Stimulated activated naive B cell treated with anti-CD40 and anti-IgM and Interleukin-4, amounts not matched to agents 10 μg/mL and 1 μg/mL and 100 μg/mL, for 72 hours (primary cell): ENCODE data around the gene EFCAB11.

Experiments
- ATAC-seq, 2 donors: fragments of 150-1000 bp; cut with Tn5 transposase; replicated peaks; 2 replicates each; pipeline ENCODE4 v1.10.0; 2021; ENCODE audit warnings: moderate library complexity in 1 of 2
- DNase-seq: peaks from one replicate; pipeline ENCODE4 v3.0.0; 2021
- H3K27ac Mint-ChIP-seq: one replicate; pipeline ENCODE4 v1.8.0; 2022; ENCODE audit warnings: mild to moderate bottlenecking, mixed read lengths
- H3K27me3 Mint-ChIP-seq, 2 donors: one replicate each; pipeline ENCODE4 v1.8.0; 2022; ENCODE audit warnings: mixed read lengths in 2 of 2
- H3K36me3 Mint-ChIP-seq, 2 donors: one replicate each; pipeline ENCODE4 v1.8.0; 2022; ENCODE audit warnings: mixed read lengths in 2 of 2, mild to moderate bottlenecking in 1 of 2
- H3K4me1 Mint-ChIP-seq, 2 donors: one replicate each; pipeline ENCODE4 v1.8.0; 2022; ENCODE audit warnings: mixed read lengths in 2 of 2, mild to moderate bottlenecking in 1 of 2
- H3K4me3 Mint-ChIP-seq, 2 donors: one replicate each; pipeline ENCODE4 v1.8.0; 2022; ENCODE audit warnings: mild to moderate bottlenecking in 2 of 2, mixed read lengths in 2 of 2, moderate library complexity in 1 of 2
- H3K9me3 Mint-ChIP-seq, 2 donors: one replicate each; pipeline ENCODE4 v1.8.0; 2022; ENCODE audit warnings: mixed read lengths in 2 of 2, mild to moderate bottlenecking in 1 of 2

The EFCAB11 gene

GRCh38 chr14:89947344-89947743, 7.2 kb downstream of the EFCAB11 start:
- H3K27ac Mint-ChIP-seq = no peak overlapping the region
- H3K4me1 Mint-ChIP-seq = no peaks in the 10 kb centered on the region
- H3K9me3 Mint-ChIP-seq = peaks cover 0 to 2% of the 10 kb centered on the region in 2 donors
- DNase-seq (no peak), ATAC-seq (no peak)
- no peak overlapping the region for H3K4me3 Mint-ChIP-seq
- peaks cover 20 to 34% of the 10 kb centered on the region in 2 donors for H3K36me3 Mint-ChIP-seq
- H3K27me3 Mint-ChIP-seq = no peaks in the 10 kb centered on the region

DNA sequence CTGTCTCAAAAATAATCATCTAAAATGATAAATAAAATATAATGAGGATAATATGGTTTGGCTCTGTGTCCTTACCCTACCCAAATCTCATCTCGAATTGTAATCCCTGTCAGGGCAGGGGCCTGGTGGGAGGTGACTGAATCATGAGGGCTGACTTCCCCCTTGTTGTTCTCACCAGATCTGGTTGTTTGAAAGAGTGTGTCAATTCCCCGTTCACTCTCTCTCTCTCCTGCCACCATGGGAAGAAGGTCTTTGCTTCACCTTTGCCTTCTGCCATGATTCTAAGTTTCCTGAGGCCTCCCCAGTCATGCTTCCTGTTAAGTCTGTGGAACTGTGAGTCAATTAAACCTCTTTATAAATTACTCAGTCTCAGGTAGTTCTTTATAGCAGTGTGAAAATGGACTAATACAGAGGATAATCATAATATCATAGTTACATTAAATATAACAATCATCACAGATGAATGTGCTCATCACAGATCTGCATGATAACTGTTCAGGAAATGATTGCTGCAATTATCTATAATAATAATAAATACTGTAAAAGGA, 12.6 kb downstream of the EFCAB11 start:
- Mint-ChIP-seq H3K4me1 (no peaks in the 10 kb centered on the region), H3K27me3 (no peaks in the 10 kb centered on the region), H3K4me3 (no peak overlapping the region), H3K9me3 (no peaks in the 10 kb centered on the region), H3K27ac (no peak overlapping the region), H3K36me3 (peaks cover 3 to 14% of the 10 kb centered on the region in 2 donors)
- no peak for ATAC-seq
- DNase-seq = no peak

DNA sequence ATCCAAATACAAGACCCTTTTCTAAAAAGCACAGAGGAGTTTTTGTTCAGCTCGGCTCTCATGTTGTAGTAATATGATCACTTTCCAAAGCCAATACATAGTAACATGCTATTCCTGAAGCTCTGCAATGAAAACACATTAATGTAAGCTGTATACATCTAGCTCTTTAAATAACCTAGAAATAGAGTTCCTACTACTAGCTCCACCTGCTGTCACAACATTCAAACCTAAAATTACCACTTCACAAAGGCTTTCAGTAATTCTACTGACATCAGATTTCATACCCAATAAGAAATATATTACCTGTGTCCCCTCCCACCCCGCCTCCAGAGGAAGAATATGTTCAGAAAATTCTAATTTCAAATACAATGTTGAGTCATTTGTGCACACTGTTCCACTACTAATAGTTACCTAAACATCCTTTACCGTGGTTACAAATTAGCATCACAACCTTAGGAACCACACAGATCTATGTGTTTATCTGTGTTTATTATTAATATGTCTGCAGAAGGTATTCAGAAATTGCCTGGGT, 17.8 kb downstream of the EFCAB11 start:
- DNase-seq (no peak), ATAC-seq (no peak)
- no peak overlapping the region for H3K27ac Mint-ChIP-seq
- H3K9me3 Mint-ChIP-seq = no peaks in the 10 kb centered on the region
- H3K4me3 Mint-ChIP-seq = no peak overlapping the region
- H3K27me3 Mint-ChIP-seq = no peaks in the 10 kb centered on the region
- no peaks in the 10 kb centered on the region for H3K4me1 Mint-ChIP-seq
- peaks cover 6 to 7% of the 10 kb centered on the region in 2 donors for H3K36me3 Mint-ChIP-seq

DNA sequence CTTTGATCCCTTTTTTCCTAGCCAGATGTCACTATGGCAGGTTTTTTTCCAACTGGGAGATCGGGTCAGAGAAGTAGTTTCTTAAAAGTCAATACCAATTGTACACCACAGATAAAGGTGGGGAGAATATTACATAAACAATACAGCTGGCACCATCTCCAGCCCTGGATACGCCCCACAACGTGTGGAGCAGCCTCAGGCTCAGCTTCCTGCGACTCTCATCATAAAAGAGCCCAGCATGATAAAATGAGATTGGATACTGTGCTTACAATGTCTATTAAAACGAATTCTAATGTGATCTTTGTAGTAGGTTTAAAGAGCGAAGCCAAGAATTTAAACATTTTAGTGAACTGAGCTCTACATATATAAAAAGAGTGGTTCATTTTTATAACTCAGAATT, 21.5 kb downstream of the EFCAB11 start:
- Mint-ChIP-seq H3K36me3 (peaks cover 15 to 19% of the 10 kb centered on the region in 2 donors), H3K27ac (no peak overlapping the region), H3K4me1 (no peaks in the 10 kb centered on the region), H3K9me3 (no peaks in the 10 kb centered on the region), H3K4me3 (no peak overlapping the region), H3K27me3 (no peaks in the 10 kb centered on the region)
- ATAC-seq = no peak
- DNase-seq = no peak

DNA sequence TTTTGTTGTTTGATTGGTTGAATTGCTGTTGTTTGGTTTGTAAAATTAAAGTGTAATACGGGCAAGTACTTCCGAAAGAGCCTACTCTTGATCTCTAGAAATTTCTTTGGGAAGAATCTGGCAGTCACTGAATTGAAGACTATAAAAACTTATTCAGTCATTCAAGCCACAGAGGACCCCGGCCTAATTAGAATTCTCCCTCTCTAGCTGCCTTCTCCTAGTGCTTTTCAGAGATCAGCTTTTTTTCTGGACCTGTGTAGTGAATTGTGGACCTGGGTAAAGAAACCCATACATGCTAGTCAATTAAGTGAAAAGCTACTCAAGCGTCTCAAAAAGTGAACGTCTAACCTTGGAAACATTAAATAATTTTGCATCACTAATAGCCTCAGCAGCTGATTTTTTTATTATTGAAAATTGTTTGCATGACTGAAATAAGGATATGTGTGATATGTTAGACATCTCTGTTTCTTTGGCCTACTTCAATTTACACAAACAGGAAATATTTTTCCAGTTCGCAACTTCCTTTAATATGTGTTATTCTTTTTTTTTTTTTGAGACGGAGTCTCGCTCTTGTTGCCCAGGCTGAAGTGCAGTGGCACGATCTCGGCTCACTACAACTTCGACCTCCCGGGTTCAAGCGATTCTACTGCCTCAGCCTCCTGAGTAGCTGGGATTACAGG, 27.2 kb downstream of the EFCAB11 start:
- no peaks in the 10 kb centered on the region for H3K9me3 Mint-ChIP-seq
- no peaks in the 10 kb centered on the region for H3K4me1 Mint-ChIP-seq
- DNase-seq = no peak
- ATAC-seq = no peak
- H3K27ac Mint-ChIP-seq = no peak overlapping the region
- H3K36me3 Mint-ChIP-seq = peaks cover 9 to 23% of the 10 kb centered on the region in 2 donors
- no peak overlapping the region for H3K4me3 Mint-ChIP-seq
- no peaks in the 10 kb centered on the region for H3K27me3 Mint-ChIP-seq

- Mint-ChIP-seq H3K9me3 (no peaks in the 10 kb centered on the region), H3K4me1 (no peaks in the 10 kb centered on the region), H3K36me3 (peaks cover 9 to 23% of the 10 kb centered on the region in 2 donors), H3K27ac (no peak overlapping the region), H3K27me3 (no peaks in the 10 kb centered on the region), H3K4me3 (no peak overlapping the region)
- no peak for ATAC-seq
- no peak for DNase-seq
Observed at GRCh38 chr14:89926694-89927093, 27.8 kb downstream of the EFCAB11 start.

GRCh38 chr14:89924268-89924667, 30.3 kb downstream of the EFCAB11 start:
- ATAC-seq (no peak), DNase-seq (no peak)
- Mint-ChIP-seq H3K27me3 (no peaks in the 10 kb centered on the region), H3K4me3 (no peak overlapping the region), H3K36me3 (peaks cover 0 to 11% of the 10 kb centered on the region in 2 donors), H3K4me1 (no peaks in the 10 kb centered on the region), H3K27ac (no peak overlapping the region), H3K9me3 (no peaks in the 10 kb centered on the region)

GRCh38 chr14:89922031-89922907, 32.3 kb downstream of the EFCAB11 start:
- peaks cover 0 to 11% of the 10 kb centered on the region in 2 donors for H3K36me3 Mint-ChIP-seq
- H3K27me3 Mint-ChIP-seq = no peaks in the 10 kb centered on the region
- no peak overlapping the region for H3K4me3 Mint-ChIP-seq
- no peak overlapping the region for H3K27ac Mint-ChIP-seq
- H3K4me1 Mint-ChIP-seq = no peaks in the 10 kb centered on the region
- ATAC-seq = peak in 1 of 2 donors; percentile 16
- H3K9me3 Mint-ChIP-seq = no peaks in the 10 kb centered on the region
- no peak for DNase-seq

DNA sequence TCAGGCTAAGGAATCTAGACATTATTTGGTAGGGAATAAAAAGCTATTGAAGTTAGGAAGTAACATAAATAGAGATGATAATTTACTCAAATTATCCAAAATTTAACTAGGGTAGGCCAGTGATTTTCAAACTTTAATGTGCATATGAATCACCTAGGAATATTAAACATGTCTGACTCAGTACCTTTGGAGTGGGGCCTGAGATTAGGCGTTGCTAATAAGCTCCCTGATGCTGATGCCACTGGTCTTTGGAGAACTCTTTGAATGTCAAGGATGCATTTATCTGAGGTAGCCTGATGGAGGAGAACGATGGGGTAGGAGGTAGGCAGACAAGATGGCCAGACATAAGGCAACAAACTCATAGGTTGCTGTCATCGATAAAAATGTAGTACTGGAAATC, 33.2 kb downstream of the EFCAB11 start:
- Mint-ChIP-seq H3K36me3 (peaks cover 0 to 8% of the 10 kb centered on the region in 2 donors), H3K9me3 (no peaks in the 10 kb centered on the region), H3K4me3 (no peak overlapping the region), H3K4me1 (no peaks in the 10 kb centered on the region), H3K27ac (no peak overlapping the region), H3K27me3 (no peaks in the 10 kb centered on the region)
- ATAC-seq (no peak), DNase-seq (no peak)

DNA sequence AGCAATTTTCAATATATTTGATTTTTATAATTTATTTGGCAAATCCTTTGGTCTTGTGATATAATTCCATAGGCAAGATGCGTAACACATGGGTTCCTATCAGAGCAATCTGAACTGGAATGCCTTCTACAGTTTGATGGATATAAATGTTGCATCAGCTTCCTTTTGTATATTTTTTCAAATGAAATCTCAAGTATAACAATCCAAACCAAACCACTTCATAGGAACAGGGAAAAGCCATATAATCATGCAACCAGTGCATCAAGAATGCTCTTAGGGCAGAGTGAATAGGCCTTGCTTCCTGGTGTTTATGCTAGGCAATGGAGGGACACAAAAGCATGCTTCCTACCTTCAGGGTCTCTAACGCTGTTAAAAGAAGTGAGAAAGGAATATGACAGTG, 34.5 kb downstream of the EFCAB11 start:
- DNase-seq (no peak), ATAC-seq (no peak)
- H3K27ac Mint-ChIP-seq = no peak overlapping the region
- H3K4me1 Mint-ChIP-seq = no peaks in the 10 kb centered on the region
- no peak overlapping the region for H3K4me3 Mint-ChIP-seq
- H3K27me3 Mint-ChIP-seq = no peaks in the 10 kb centered on the region
- peaks cover 0 to 7% of the 10 kb centered on the region in 2 donors for H3K36me3 Mint-ChIP-seq
- H3K9me3 Mint-ChIP-seq = no peaks in the 10 kb centered on the region

DNA sequence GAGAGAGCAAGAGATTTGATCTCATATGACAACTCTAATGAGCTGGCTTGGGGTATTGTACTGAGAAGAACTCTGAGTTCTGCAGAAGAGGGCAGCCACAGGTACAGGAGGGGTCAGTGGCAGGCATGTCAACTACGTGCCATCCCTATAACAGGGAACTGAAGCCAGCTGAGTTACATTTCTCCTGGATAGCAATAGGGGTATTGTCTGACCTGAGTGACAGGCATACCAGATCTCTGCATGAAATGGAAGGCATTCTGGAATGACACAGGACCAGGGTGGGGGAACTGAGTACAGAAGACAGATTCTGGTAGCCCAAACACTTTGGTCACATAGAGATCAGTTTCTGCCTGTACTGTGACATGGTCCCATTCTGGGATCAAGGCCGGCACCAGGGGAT, 35.8 kb downstream of the EFCAB11 start:
- ATAC-seq = no peak
- H3K4me1 Mint-ChIP-seq = no peaks in the 10 kb centered on the region
- H3K4me3 Mint-ChIP-seq = no peak overlapping the region
- no peaks in the 10 kb centered on the region for H3K27me3 Mint-ChIP-seq
- H3K9me3 Mint-ChIP-seq = no peaks in the 10 kb centered on the region
- no peak for DNase-seq
- no peak overlapping the region for H3K27ac Mint-ChIP-seq
- H3K36me3 Mint-ChIP-seq = no peaks in the 10 kb centered on the region

DNA sequence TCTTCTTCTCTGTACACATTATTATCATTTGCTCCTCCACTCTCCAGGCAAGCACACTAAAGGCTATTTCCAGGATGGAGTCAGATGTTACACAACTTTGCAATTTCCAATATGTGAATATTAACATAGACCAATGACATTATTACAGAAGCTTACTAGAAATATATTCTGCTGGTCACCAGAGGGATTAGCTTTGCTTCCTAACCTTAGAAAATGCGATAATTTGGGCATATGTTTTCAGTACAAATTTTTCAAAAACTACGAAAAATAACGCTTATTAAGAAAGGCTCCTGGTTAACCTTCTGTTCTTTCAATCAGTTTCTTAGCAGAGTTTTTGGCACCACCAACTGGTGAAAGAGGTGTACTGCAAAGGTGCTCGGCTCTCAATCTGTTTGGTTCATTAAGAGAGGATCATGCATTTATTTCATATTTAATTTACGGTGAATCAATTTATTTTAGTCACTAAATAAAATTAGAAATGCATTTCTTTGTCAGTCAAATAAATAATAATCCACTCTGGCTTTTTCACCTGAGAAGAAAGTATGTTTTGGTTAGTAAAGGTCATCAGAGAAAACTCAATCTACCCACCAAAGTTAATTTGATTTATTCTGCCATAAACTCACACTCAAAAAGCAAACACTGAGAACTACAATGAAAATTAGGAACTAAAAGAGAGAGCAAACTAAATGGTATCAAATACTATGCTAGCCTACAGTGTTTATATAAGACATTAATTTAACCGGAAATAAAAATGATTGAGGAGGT, 39.2 kb downstream of the EFCAB11 start:
- no peak overlapping the region for H3K4me3 Mint-ChIP-seq

GRCh38 chr14:89912667-89913211, 41.8 kb downstream of the EFCAB11 start:
- Mint-ChIP-seq H3K27me3 (no peaks in the 10 kb centered on the region), H3K4me1 (no peaks in the 10 kb centered on the region), H3K27ac (no peak overlapping the region), H3K4me3 (no peak overlapping the region), H3K9me3 (no peaks in the 10 kb centered on the region), H3K36me3 (peaks cover 0 to 5% of the 10 kb centered on the region in 2 donors)
- no peak for DNase-seq
- ATAC-seq = peak; percentile 56 to 57

More for the DNA sequence above, 39.2 kb downstream of the EFCAB11 start:
- Mint-ChIP-seq H3K9me3 (no peaks in the 10 kb centered on the region), H3K4me1 (no peaks in the 10 kb centered on the region), H3K36me3 (no peaks in the 10 kb centered on the region), H3K27ac (no peak overlapping the region), H3K27me3 (no peaks in the 10 kb centered on the region)
- DNase-seq = peak; percentile 42
- peak in 1 of 2 donors; percentile 43 for ATAC-seq

DNA sequence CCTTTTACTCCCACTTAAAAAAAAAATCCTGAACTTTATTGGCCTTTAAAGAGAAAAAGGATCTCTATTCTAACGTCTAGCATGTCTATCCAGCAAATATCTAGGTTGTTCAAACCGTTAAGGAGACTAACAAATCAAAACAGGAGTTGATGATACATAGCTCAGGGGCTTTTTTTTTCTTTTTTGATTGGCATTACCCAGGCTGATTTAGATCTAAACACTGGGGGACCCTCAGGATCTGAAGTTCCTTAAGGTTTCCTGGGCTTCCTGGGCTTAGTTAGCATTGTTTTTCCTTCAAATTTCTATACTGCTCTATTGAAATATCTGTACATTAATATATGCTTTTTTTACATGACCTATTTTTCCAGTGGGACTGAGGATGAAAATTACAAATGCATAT, 42.3 kb downstream of the EFCAB11 start:
- H3K27ac Mint-ChIP-seq = no peak overlapping the region
- peaks cover 0 to 5% of the 10 kb centered on the region in 2 donors for H3K36me3 Mint-ChIP-seq
- H3K9me3 Mint-ChIP-seq = no peaks in the 10 kb centered on the region
- no peaks in the 10 kb centered on the region for H3K4me1 Mint-ChIP-seq
- H3K4me3 Mint-ChIP-seq = no peak overlapping the region
- DNase-seq = no peak
- H3K27me3 Mint-ChIP-seq = no peaks in the 10 kb centered on the region
- no peak for ATAC-seq
